AG09319 (cell line): ENCODE data around the gene CELSR1.

Experiments used
- DNase-seq: peaks from one replicate; pipeline ENCODE4 v3.0.0-alpha.2; 2010; ENCODE audit warnings: low read depth; ENCODE audit errors: extremely low read depth
- CTCF ChIP-seq: IDR thresholded peaks from 2 replicates; pipeline ENCODE4 v1.5.1; 2011; ENCODE audit warnings: low read depth, mild to moderate bottlenecking, inconsistent platforms, low read length, moderate library complexity

The CELSR1 gene

DNA sequence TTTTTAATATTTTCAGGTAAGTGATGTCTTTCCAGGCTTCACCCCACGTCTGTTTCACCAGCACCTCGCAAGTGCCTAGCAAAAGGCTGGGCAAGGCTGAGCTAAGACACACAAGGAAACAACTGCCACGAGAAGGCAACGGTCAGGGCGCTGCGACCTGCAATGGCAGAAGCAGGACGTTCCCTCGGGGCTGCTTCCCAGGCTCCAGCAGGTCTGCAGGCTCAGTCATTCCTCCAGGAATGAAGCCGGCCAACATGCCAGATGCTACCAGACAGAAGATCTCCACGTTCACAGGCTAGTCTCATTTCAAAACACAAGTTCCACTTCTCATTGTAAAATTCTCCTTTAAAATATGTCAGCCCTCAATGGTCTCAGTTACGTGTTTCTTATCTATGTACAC, 45.5 kb downstream of the CELSR1 start:
- TF ChIP-seq CTCF = no peak
- DNase-seq = no peak

GRCh38 chr22:46490538-46490937, 46.9 kb downstream of the CELSR1 start:
- DNase-seq = no peak
- no peak for TF ChIP-seq CTCF

- no peak for TF ChIP-seq CTCF
- no peak for DNase-seq
These were observed 50.3 kb downstream of the CELSR1 start for GRCh38 chr22:46486996-46487717.

DNA sequence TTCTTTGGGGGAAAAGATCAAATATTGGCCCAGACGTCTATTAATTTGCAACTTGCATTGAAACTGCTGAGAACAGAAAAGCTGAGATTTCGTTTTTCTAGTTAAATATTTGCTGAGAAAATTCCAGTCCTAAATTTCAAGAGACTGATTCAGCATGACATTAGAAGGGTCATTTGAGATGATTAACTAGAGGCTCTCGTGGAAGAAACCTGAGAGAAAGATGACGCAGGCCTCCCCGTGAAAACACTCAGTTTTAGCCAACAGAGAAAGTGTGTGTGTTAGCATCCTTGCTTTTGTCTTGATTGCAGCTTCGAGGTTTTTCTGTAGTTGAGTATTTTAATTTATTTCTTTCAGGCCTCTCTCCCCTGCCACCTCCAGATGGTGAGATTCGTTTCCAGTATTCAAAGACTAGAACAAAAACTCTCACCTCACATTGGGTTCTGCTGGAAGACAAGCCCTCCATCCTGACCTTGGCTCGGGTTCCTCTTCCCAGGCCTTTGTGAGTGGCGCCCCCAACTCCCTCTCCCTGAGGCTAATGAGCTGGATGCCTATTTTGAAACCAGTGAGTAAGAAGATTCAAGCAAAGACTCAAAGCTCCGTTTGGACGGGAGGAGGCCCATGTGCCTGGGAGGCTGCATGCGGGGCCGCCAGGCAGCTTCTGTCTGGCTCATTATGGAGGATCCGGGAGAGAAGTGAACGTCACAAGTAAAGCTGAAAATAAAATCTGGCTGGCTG, 52.4 kb downstream of the CELSR1 start:
- TF ChIP-seq CTCF = no peak

DNA sequence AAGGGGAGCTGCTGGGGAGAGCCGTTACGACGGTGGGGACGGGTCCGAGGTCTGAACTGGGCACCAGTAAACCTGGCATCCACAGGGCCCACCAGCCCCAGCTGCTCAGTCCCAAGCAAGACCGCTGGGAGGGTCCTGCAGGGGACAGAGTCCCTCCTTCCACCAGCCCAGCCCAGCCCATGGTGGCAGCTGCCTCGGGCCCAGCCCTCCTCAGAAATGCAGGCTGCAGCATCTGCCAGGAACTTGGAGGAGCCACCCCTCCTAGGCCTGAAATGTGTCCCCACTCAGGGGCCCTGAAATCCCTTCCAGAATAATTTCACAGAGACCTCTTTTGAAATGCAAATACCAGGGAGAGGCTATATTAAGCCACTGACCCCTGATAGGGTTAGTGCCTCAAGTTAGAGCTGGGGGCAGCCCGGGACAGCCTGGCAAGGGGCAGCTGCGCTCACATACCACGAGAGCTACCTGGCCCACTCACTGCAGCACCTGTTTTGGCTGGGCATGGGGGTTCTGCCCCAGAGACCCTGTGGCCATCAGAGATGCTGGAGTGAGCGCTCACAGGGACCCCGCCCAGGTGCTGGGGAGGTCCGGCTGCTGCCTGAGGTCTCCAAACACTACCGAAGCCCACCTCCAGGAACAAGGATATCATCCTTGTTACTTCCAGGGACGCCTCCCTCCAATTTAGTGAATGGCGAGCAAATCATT, 53.1 kb downstream of the CELSR1 start:
- no peak for TF ChIP-seq CTCF
- DNase-seq = no peak

More for the DNA sequence above, 52.4 kb downstream of the CELSR1 start:
- DNase-seq = peak; percentile 38

- DNase-seq = no peak
- no peak for TF ChIP-seq CTCF
These were observed 54.1 kb downstream of the CELSR1 start for GRCh38 chr22:46483353-46483752.
